C1 segment of cervical spinal cord (tissue), 14 donors: ENCODE data around the gene POLR2J.
"Not testable (repeated sequence)": the region's sequence is repeated elsewhere in the genome, so short reads cannot be mapped to it uniquely, and the experiment has no call there.

ENCODE experiments used
- DNase-seq, 14 donors: peaks; one replicate each; lab custom pipeline; 2025; lab: John Stamatoyannopoulos, UW

Gene POLR2J

GRCh38 chr7:102467581-102468477 lies 10.9 kb downstream of the POLR2J start:
- DNase-seq, result no peak

DNA sequence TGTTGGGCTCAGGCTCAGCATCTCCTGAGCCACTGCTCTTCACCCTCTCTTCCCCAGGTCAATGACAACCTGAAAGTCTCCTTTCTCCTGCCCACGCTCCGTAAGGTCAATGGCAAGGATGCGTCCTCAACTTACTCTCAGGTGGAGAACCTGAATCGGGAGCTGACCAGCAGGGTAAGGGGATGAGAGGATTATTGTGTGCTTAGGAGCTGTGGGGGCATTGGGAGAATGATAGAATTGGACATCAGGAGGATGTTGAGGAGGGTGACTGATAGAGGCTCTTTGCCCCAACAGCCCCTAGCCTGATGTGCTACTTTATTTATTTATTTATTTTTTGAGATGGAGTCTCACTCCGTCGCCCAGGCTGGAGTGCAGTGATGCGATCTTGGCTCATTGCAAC lies 12.6 kb downstream of the POLR2J start:
- no peak for DNase-seq

GRCh38 chr7:102464577-102465280 lies 14.0 kb downstream of the POLR2J start, which contains the start of the genes ALKBH4 and LRWD1:
Gene ALKBH4, minus strand, starts transcription at chr7:102464863. Its CDS starts 27 bp downstream, at chr7:102464836.
Gene LRWD1, plus strand, starts transcription at chr7:102464984. Its CDS starts 97 bp downstream, at chr7:102465081.
- peak; percentile 28 to 93 (median 80) for DNase-seq

GRCh38 chr7:102463841-102464576 lies 14.7 kb downstream of the POLR2J start:
- DNase-seq, result peak in 1 of 14 donors; percentile 34

DNA sequence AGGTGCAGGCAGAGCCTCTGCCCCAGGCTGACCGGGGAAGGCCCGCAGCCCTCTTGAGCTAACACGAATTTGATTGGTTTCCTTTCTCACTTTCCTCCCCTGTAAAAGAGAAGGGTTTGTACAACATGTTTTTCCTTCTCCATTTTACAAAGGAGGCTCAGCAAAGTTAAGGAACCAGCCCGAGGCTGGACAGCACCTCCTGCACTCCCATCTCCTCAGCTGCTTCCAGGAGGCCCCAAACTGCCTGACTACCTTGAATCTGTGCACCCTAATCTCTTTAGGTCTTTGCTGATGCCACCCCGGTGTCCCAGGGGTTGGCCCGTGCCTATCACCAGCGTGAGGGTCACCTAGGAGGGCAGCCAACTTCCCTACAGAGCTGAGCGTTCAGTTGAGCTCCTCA lies 18.3 kb downstream of the POLR2J start:
- no peak for DNase-seq

GRCh38 chr7:102459221-102459844 lies 19.4 kb downstream of the POLR2J start:
- DNase-seq, result no peak

DNA sequence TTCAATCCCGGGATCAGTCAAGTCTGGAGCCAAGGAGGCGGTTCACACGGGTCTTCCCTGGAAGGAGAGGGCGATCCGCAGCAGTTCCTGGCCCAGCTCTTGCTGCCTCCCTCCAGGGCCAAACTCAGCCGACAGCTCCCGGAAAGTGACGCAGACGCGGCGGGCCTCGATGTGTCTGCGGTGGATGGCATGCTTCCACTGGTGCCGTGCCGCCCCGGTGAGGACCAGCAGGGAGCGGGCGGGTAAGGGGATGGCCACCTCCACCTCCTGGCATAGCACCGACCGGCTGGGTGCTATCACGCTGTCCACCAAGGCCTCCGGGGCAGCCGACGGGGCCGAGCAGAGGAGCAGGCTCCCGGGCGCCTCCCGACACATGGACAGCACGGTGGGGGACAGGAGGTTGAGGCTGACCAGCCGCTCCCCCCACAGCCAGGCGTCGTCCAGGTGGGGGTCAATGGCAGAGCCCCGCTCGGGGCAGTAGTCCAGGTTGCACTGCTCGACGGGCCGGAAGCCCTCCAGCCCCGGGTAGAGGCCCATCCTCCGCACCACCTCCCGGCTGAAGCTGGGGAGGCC lies 21.3 kb downstream of the POLR2J start:
- no peak for DNase-seq

GRCh38 chr7:102456327-102456726 lies 22.4 kb downstream of the POLR2J start:
- DNase-seq, result no peak

GRCh38 chr7:102455596-102455995 lies 23.1 kb downstream of the POLR2J start:
- no peak for DNase-seq

DNA sequence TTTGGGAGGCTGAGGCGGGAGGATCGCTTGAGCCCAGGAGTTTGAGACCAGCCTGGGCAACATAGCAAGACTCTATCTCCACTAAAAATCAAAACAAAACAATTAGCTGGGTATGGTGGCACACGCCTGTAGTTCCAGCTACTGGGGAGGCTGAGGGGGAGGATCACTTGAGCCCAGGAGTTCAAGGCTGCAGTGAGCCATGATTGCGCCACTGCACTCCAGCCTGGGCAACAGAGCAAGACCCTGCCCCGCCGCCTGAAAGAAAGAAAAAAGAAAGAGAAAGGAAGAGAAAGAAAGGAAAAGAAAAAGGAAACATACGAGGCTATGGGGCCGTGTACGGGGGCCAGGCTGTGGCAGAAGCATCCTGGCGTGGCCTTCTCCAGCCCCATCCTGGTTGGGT lies 23.8 kb downstream of the POLR2J start:
- DNase-seq, result not testable (repeated sequence)

- peak in 1 of 14 donors; percentile 69 for DNase-seq
Observed at GRCh38 chr7:102454468-102454867, 24.3 kb downstream of the POLR2J start.

- DNase-seq, result peak in 2 of 14 donors; percentile 14 to 84
Observed at GRCh38 chr7:102453319-102453718, 25.4 kb downstream of the POLR2J start.

- DNase-seq, result no peak
Observed at GRCh38 chr7:102452451-102452850, 26.3 kb downstream of the POLR2J start.

DNA sequence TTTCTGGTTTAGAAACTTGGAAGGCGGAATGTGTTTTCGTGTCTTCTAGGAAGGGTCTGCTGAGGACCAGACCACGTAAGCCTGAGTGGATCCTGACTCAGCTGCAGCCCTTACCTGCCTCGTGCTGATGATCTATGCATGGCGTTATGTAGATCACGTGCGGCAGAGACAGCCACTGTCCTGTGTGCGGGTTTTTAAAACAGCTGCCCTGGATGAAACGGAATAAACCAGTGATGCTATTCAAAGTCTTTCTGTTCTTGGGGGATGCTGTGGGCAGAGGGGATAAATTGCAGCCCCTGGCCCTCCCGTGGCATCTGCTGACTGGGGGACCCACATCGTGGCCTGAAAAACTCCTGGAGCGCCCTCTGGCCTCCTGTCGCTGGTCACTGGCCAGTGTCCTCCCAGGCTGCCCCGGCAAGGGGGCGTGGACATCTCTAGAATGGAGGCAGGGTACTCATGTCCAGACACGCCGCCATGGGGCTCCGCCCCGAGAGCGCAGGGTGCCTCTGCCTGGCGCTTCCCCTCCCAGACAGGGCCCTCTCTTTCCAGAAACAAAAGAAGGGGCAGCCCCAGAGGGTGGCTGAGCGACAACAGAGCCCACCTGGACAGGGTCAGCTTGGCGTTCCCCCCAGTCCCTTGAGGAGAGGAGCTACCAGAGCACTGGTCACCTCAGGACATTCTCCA lies 27.2 kb downstream of the POLR2J start:
- DNase-seq, result no peak

- DNase-seq, result peak in 2 of 14 donors; percentile 27 to 93
Observed at GRCh38 chr7:102450242-102450641, 28.5 kb downstream of the POLR2J start.

DNA sequence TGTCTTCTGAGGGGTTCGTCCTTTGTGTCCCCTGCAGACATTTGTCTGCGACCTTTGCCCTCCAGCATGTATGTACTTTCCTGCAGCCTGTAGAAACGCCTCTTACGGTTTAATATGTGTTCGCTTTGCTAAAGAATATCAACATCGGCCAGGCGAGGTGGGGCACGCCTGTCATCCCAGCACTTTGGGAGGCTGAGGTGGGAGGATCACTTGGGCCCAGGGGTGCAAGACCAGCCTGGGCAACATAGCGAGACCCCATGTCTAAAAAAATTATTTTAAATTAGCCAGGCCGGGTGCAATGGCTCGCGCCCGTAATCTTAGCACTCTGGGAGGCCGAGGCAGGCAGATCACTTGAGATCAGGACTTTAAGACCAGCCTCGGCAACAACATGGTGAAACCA lies 29.6 kb downstream of the POLR2J start:
- DNase-seq, result no peak

- no peak for DNase-seq
Observed at GRCh38 chr7:102447311-102447710, 31.4 kb downstream of the POLR2J start.

GRCh38 chr7:102446387-102447156 lies 32.1 kb downstream of the POLR2J start:
- DNase-seq, result no peak

GRCh38 chr7:102445674-102446071 lies 33.0 kb downstream of the POLR2J start:
- DNase-seq, result no peak
